H9 (cell line): ENCODE results near the gene C3orf70. TPM values are rescaled to one million over a fixed set of nuclear protein-coding genes. Genes with fewer than 3 reads are reported as not detected.

Experiments
- DNase-seq: peaks from one replicate; pipeline ENCODE4 v3.0.0-alpha.2; 2017
- H2AFZ ChIP-seq: one replicate; pipeline ENCODE4 v1.6.1; 2013; ENCODE audit warnings: mild to moderate bottlenecking, low read length, control low read depth, moderate library complexity
- H2AK5ac ChIP-seq: 2 replicates; pipeline ENCODE4 v1.6.1; 2013; ENCODE audit warnings: low read length, control low read depth, mixed read lengths; ENCODE audit not compliant: insufficient read length
- H2BK120ac ChIP-seq: one replicate; pipeline ENCODE4 v1.6.1; 2013; ENCODE audit warnings: low read depth, mild to moderate bottlenecking, low read length, control low read depth, inconsistent platforms; ENCODE audit not compliant: poor library complexity, severe bottlenecking
- H2BK12ac ChIP-seq: 2 replicates; pipeline ENCODE4 v1.6.1; 2013; ENCODE audit warnings: low read length, control low read depth, mixed read lengths, low read depth; ENCODE audit not compliant: insufficient read length
- H2BK15ac ChIP-seq: 2 replicates; pipeline ENCODE4 v1.6.1; 2013; ENCODE audit warnings: low read depth, low read length, control low read depth
- H2BK20ac ChIP-seq: one replicate; pipeline ENCODE4 v1.6.1; 2013; ENCODE audit warnings: low read depth, mild to moderate bottlenecking, low read length, control low read depth, inconsistent platforms; ENCODE audit not compliant: poor library complexity, severe bottlenecking
- H2BK5ac ChIP-seq: 2 replicates; pipeline ENCODE4 v1.6.1; 2013; ENCODE audit warnings: low read length, control low read depth, mixed read lengths; ENCODE audit not compliant: insufficient read length
- H3K14ac ChIP-seq: 2 replicates; pipeline ENCODE4 v1.6.1; 2013; ENCODE audit warnings: low read length, control low read depth; ENCODE audit not compliant: insufficient read depth
- H3K18ac ChIP-seq: 2 replicates; pipeline ENCODE4 v1.6.1; 2013; ENCODE audit warnings: low read depth, mild to moderate bottlenecking, mixed read lengths, low read length, control low read depth; ENCODE audit not compliant: insufficient read length
- H3K23ac ChIP-seq: 2 replicates; pipeline ENCODE4 v1.6.1; 2013; ENCODE audit warnings: low read length, control low read depth, mixed read lengths, low read depth; ENCODE audit not compliant: insufficient read length
- H3K23me2 ChIP-seq: 2 replicates; pipeline ENCODE4 v1.6.1; 2013; ENCODE audit warnings: low read depth, mild to moderate bottlenecking, mixed read lengths, low read length, control low read depth; ENCODE audit not compliant: insufficient read length, poor library complexity, severe bottlenecking
- H3K27ac ChIP-seq: 2 replicates; pipeline ENCODE4 v1.5.1; 2013; ENCODE audit warnings: low read length, control low read depth, mixed read lengths, low read depth; ENCODE audit not compliant: insufficient read length
- H3K27me3 ChIP-seq: 2 replicates; pipeline ENCODE4 v1.6.1; 2013; ENCODE audit warnings: low read length, control low read depth, inconsistent platforms; ENCODE audit not compliant: insufficient read depth
- H3K4ac ChIP-seq: 2 replicates; pipeline ENCODE4 v1.6.1; 2013; ENCODE audit warnings: low read depth, mild to moderate bottlenecking, control low read depth, inconsistent platforms, low read length, moderate library complexity
- H3K4me1 ChIP-seq: 2 replicates; pipeline ENCODE4 v1.6.1; 2013; ENCODE audit warnings: low read length, control low read depth, inconsistent platforms; ENCODE audit not compliant: insufficient read depth
- H3K4me2 ChIP-seq: 2 replicates; pipeline ENCODE4 v1.6.1; 2013; ENCODE audit warnings: low read length, control low read depth, mixed read lengths; ENCODE audit not compliant: insufficient read length, insufficient read depth
- H3K56ac ChIP-seq: 2 replicates; pipeline ENCODE4 v1.6.1; 2013; ENCODE audit warnings: low read depth, mild to moderate bottlenecking, mixed read lengths, low read length, control low read depth; ENCODE audit not compliant: insufficient read length
- H3K79me1 ChIP-seq: 2 replicates; pipeline ENCODE4 v1.6.1; 2013; ENCODE audit warnings: low read depth, mild to moderate bottlenecking, moderate library complexity, low read length, control low read depth, inconsistent platforms; ENCODE audit not compliant: insufficient read depth, poor library complexity, severe bottlenecking
- H3K79me2 ChIP-seq: 2 replicates; pipeline ENCODE4 v1.6.1; 2013; ENCODE audit warnings: low read length, control low read depth, inconsistent platforms; ENCODE audit not compliant: insufficient read depth
- H3K9ac ChIP-seq: 2 replicates; pipeline ENCODE4 v1.6.1; 2013; ENCODE audit warnings: low read length, control low read depth, mixed read lengths; ENCODE audit not compliant: insufficient read length; ENCODE audit errors: extremely low read depth
- H3K9me3 ChIP-seq: one replicate; pipeline ENCODE4 v1.6.1; 2013; ENCODE audit warnings: low read depth, low read length, inconsistent platforms; ENCODE audit not compliant: control insufficient read depth
- H3T11ph ChIP-seq: one replicate; pipeline ENCODE4 v1.6.1; 2013; ENCODE audit warnings: mild to moderate bottlenecking, low read length, control low read depth, inconsistent platforms
- H4K20me1 ChIP-seq: one replicate; pipeline ENCODE4 v1.6.1; 2013; ENCODE audit not compliant: control insufficient read depth, insufficient read length, insufficient read depth
- H4K5ac ChIP-seq: 2 replicates; pipeline ENCODE4 v1.6.1; 2013; ENCODE audit warnings: low read depth, mild to moderate bottlenecking, mixed read lengths, low read length, control low read depth; ENCODE audit not compliant: insufficient read length
- H4K8ac ChIP-seq: replicated peaks from 2 replicates; pipeline ENCODE4 v1.6.1; 2013; ENCODE audit warnings: low read length, control low read depth, mixed read lengths, low read depth; ENCODE audit not compliant: insufficient read length
- H4K91ac ChIP-seq: 2 replicates; pipeline ENCODE4 v1.6.1; 2013; ENCODE audit warnings: low read depth, mild to moderate bottlenecking, moderate library complexity, mixed read lengths, low read length, control low read depth; ENCODE audit not compliant: insufficient read length
- H3K27ac Mint-ChIP-seq, 3 experiments: 2 replicates in 2 of 3; 3 replicates in 1 of 3; pipeline ENCODE4 v1.8.0; 2020 to 2021; ENCODE audit warnings: mixed read lengths in 3 of 3, mild to moderate bottlenecking in 1 of 3, moderate library complexity in 1 of 3
- H3K27me3 Mint-ChIP-seq: 2 replicates; pipeline ENCODE4 v1.8.0; 2021; ENCODE audit warnings: low read depth, mild to moderate bottlenecking, moderate library complexity, mixed read lengths
- H3K36me3 Mint-ChIP-seq, 3 experiments: 2 replicates in 2 of 3; 3 replicates in 1 of 3; pipeline ENCODE4 v1.8.0; 2020 to 2021; ENCODE audit warnings: low read depth in 3 of 3, mixed read lengths in 3 of 3; ENCODE audit not compliant: insufficient read depth in 1 of 3
- H3K4me1 Mint-ChIP-seq, 2 experiments: 2 replicates each; pipeline ENCODE4 v1.8.0; 2020; ENCODE audit warnings: mixed read lengths in 2 of 2
- H3K4me3 Mint-ChIP-seq, 2 experiments: 2 replicates in 1 of 2; 3 replicates in 1 of 2; pipeline ENCODE4 v1.8.0; 2020 to 2021; ENCODE audit warnings: mild to moderate bottlenecking in 2 of 2, mixed read lengths in 2 of 2, moderate library complexity in 1 of 2
- H3K9me3 Mint-ChIP-seq, 2 experiments: 2 replicates in 1 of 2; 3 replicates in 1 of 2; pipeline ENCODE4 v1.8.0; 2020; ENCODE audit warnings: mild to moderate bottlenecking in 2 of 2, mixed read lengths in 2 of 2, moderate library complexity in 1 of 2
- CTCF ChIP-seq: fragments of 200-600 bp; sonication (generic); conservative IDR thresholded peaks from 3 replicates; pipeline ENCODE4 v1.8.0; 2021; ENCODE audit warnings: antibody characterized with exemption, mild to moderate bottlenecking
- WGBS: extraction: QIAGEN DNeasy Blood & Tissue Kit; methylation state at CpG from one replicate; pipeline ENCODE4 v1.1.7; 2013; ENCODE audit warnings: missing lambda C conversion rate, low lambda C conversion rate, mixed read lengths; ENCODE audit not compliant: insufficient read length; ENCODE audit errors: extremely low coverage; 5-methylcytosine and 5-hydroxymethylcytosine counted together
- total RNA-seq: library from RNA; stranded (reverse); gene quantifications from 2 replicates; pipeline ENCODE4 v1.2.1, GENCODE V29; 2021

Gene C3orf70
- total RNA-seq, 1 experiment from 2014 or later = 0.52 TPM

- H3K27ac Mint-ChIP-seq = no peak overlapping the region
- Histone ChIP-seq H4K91ac (no peak overlapping the region), H3K79me2 (no peaks in the 10 kb centered on the region), H2BK12ac (no peak overlapping the region), H2BK20ac (no peak overlapping the region), H4K20me1 (no peaks in the 10 kb centered on the region), H3T11ph (no peak overlapping the region), H4K5ac (no peak overlapping the region), H2BK15ac (no peak overlapping the region), H3K23me2 (peaks cover 8% of the 10 kb centered on the region), H2BK120ac (no peak overlapping the region), H3K79me1 (no peaks in the 10 kb centered on the region), H3K4me1 (peaks cover 4% of the 10 kb centered on the region; the same call in 1 of the 2 replicates), H2AK5ac (no peak overlapping the region), H3K4me2 (no peak overlapping the region), H3K4ac (no peak overlapping the region), H4K8ac (no peak overlapping the region), H3K23ac (no peak overlapping the region), H2BK5ac (no peak overlapping the region), H3K14ac (no peak overlapping the region), H3K56ac (no peak overlapping the region), H2AFZ (no peak overlapping the region), H3K9ac (no peak overlapping the region), H3K9me3 (no peaks in the 10 kb centered on the region), H3K18ac (no peak overlapping the region), H3K27me3 (no peaks in the 10 kb centered on the region; the same call in 1 of the 2 replicates), H3K27ac (no peak overlapping the region)
- H3K27me3 Mint-ChIP-seq = peaks cover 13% of the 10 kb centered on the region
- TF ChIP-seq CTCF = no peak
- H3K9me3 Mint-ChIP-seq = no peaks in the 10 kb centered on the region
- DNase-seq = no peak
- no peaks in the 10 kb centered on the region for H3K36me3 Mint-ChIP-seq
- no CpG with 5 or more reads among the region's 3 CpGs for WGBS
- no peak overlapping the region for H3K4me3 Mint-ChIP-seq
- peaks cover 2% of the 10 kb centered on the region in 2 experiments; a peak in 1 of 4 replicates for H3K4me1 Mint-ChIP-seq
Observed at GRCh38 chr3:185157347-185157746, 4.5 kb upstream of the C3orf70 start.
